K562 (cell line): ENCODE measurements around the gene FUT4. TPM values are rescaled to one million over a fixed set of nuclear protein-coding genes. Genes with fewer than 3 reads are reported as not detected.

ENCODE experiments used
- CCNT2 ChIP-seq: IDR thresholded peaks from 2 replicates; pipeline ENCODE4 v1.6.1; 2011; ENCODE audit warnings: borderline replicate concordance, low read depth, mild to moderate bottlenecking, moderate library complexity, mixed read lengths, low read length; ENCODE audit not compliant: insufficient read length; ENCODE audit errors: extremely low read depth
- CREB3L1 ChIP-seq: fragments of 450-650 bp; IDR thresholded peaks from 2 replicates; pipeline ENCODE4 v1.6.1; 2014; ENCODE audit warnings: low read depth, mild to moderate bottlenecking, moderate library complexity, borderline replicate concordance
- ELK1 ChIP-seq: sonication (generic); formaldehyde crosslinking; IDR thresholded peaks from 2 replicates; pipeline ENCODE4 v1.8.1; 2022; ENCODE audit warnings: missing genetic modification reagents
- L3MBTL2 ChIP-seq: fragments of 450-650 bp; IDR thresholded peaks from 2 replicates; pipeline ENCODE4 v1.6.1; 2016; ENCODE audit warnings: mild to moderate bottlenecking, moderate library complexity
- POLR2A ChIP-seq: fragments of 450-650 bp; conservative IDR thresholded peaks from 2 replicates; pipeline ENCODE4 v1.6.1; 2016
- PRMT5 ChIP-seq: sonication (generic); formaldehyde crosslinking; IDR thresholded peaks from 2 replicates; pipeline ENCODE4 v1.5.0; 2020; ENCODE audit warnings: missing genetic modification reagents
- RBFOX2 ChIP-seq: fragments of 200-400 bp; formaldehyde crosslinking; IDR thresholded peaks from 2 replicates; pipeline ENCODE4 v1.6.1; 2017; ENCODE audit warnings: low read depth, mild to moderate bottlenecking, low read length, moderate library complexity
- TAF9B ChIP-seq: fragments of 450-650 bp; IDR thresholded peaks from 2 replicates; pipeline ENCODE4 v1.6.1; 2018; ENCODE audit warnings: mild to moderate bottlenecking; ENCODE audit not compliant: partially characterized antibody
- TEAD4 ChIP-seq, 2 experiments: sonication (generic) in 1 of 2; formaldehyde crosslinking in 1 of 2; IDR thresholded peaks; 2 replicates each; pipeline versions ENCODE4 v1.6.1 to v1.8.0; 2012 to 2022; ENCODE audit warnings: borderline replicate concordance in 1 of 2, inconsistent platforms in 1 of 2, low read length in 1 of 2, mild to moderate bottlenecking in 1 of 2, missing genetic modification reagents in 1 of 2
- THRAP3 ChIP-seq: fragments of 450-650 bp; IDR thresholded peaks from 2 replicates; pipeline ENCODE4 v1.6.1; 2016; ENCODE audit warnings: mild to moderate bottlenecking, inconsistent platforms, borderline replicate concordance
- YY1 ChIP-seq, 3 experiments: IDR thresholded peaks; 2 replicates each; pipeline ENCODE4 v1.6.1; 2011; ENCODE audit warnings: low read length in 2 of 3, mild to moderate bottlenecking in 2 of 3, moderate library complexity in 2 of 3, borderline replicate concordance in 1 of 3, control low read depth in 1 of 3, low read depth in 1 of 3; ENCODE audit not compliant: insufficient read depth in 3 of 3, insufficient replicate concordance in 2 of 3, control insufficient read depth in 1 of 3, insufficient read length in 1 of 3; ENCODE audit errors: extremely low read depth in 1 of 3
- ZBTB33 ChIP-seq: sonication (generic); formaldehyde crosslinking; IDR thresholded peaks from 2 replicates; pipeline ENCODE4 v1.8.1; 2023; ENCODE audit warnings: mild to moderate bottlenecking, missing genetic modification reagents
- ZNF644 ChIP-seq: fragments of 200-800 bp; sonication (Bioruptor generic); IDR thresholded peaks from 2 replicates; pipeline ENCODE4 v1.6.1; 2016; ENCODE audit warnings: low read depth, missing genetic modification characterization, missing compliant biosample characterization
- polyA plus RNA-seq, 8 experiments: library from polyadenylated mRNA; depleted of rRNA in 4 of 8; stranded (reverse) in 5 of 8; unstranded in 3 of 8; fragments of >200 nt; fragmentation: Nextera tagmentation in 2 of 8; fragmentation: Illumina TruSeq in 1 of 8; extraction: Ambion mirVana in 2 of 8; extraction: Trizol in 1 of 8; gene quantifications; 2 replicates each; pipeline versions ENCODE4 v1.2.1 to v1.2.3, GENCODE V29; 2011 to 2014; ENCODE audit warnings: inconsistent platforms in 1 of 8, missing spikeins in 1 of 8
- total RNA-seq, 7 experiments: library from RNA; depleted of rRNA in 6 of 7; stranded (reverse); fragments of >200 nt in 6 of 7; fragmentation: Illumina TruSeq in 2 of 7; extraction: Trizol in 2 of 7; gene quantifications; 2 replicates each; pipeline versions ENCODE4 v1.2.1 to v1.2.3, GENCODE V29; 2011 to 2021; ENCODE audit warnings: low replicate concordance in 1 of 7

Gene FUT4
- total and polyA plus RNA-seq, 9 of the 15 experiments (the other 6 are each of a cell fraction or from before 2014, with no cell fraction given): 1.1 to 8.9 (median 5.5) TPM

- TF ChIP-seq ELK1 (CRISPR knock-in tag): no peak
- 0 out of 2 replicates have a peak, but pooled peaks have one; percentile 37 for TF ChIP-seq ZNF644 (tag)
- peak; percentile 19; the same call in 1 of the 2 replicates for TF ChIP-seq CREB3L1
- TF ChIP-seq THRAP3: no peak
- peak; percentile 31; the same call in 1 of the 2 replicates for TF ChIP-seq TEAD4 (IDR thresholded peaks at IDR 0.05; ENCODE audit: low read length)
- TF ChIP-seq TEAD4 (CRISPR knock-in tag; IDR thresholded peaks at IDR 0.05; ENCODE audit: borderline replicate concordance): no peak
- peak; percentile 94 for TF ChIP-seq L3MBTL2
- no peak for TF ChIP-seq PRMT5
- TF ChIP-seq ZBTB33 (CRISPR knock-in tag): peak; percentile 43; the same call in 1 of the 2 replicates
- peak in 1 of 3 experiments; percentile 52 for TF ChIP-seq YY1 (IDR thresholded peaks at IDR 0.05; ENCODE audit: borderline replicate concordance in 1 of 3, control insufficient read depth in 1 of 3, extremely low read depth in 1 of 3, insufficient read depth in 3 of 3, insufficient read length in 1 of 3, insufficient replicate concordance in 2 of 3, low read depth in 1 of 3, low read length in 2 of 3)
- peak; percentile 21 for TF ChIP-seq CCNT2
- peak; percentile 74 for TF ChIP-seq POLR2A
- TF ChIP-seq RBFOX2: peak; percentile 90
- TF ChIP-seq TAF9B: peak; percentile 34
Measured at GRCh38 chr11:94567181-94567670, 23.5 kb downstream of the FUT4 start, which contains the start of gene PIWIL4 (continued).
